ENCODE data around the gene IFT74. TPM values are rescaled to one million over a fixed set of nuclear protein-coding genes. Genes with fewer than 3 reads are reported as not detected.

Gene IFT74
- total RNA-seq, 4 donors from 2014 or later, result 17.0 to 24.0 (median 22.2) TPM

DNA sequence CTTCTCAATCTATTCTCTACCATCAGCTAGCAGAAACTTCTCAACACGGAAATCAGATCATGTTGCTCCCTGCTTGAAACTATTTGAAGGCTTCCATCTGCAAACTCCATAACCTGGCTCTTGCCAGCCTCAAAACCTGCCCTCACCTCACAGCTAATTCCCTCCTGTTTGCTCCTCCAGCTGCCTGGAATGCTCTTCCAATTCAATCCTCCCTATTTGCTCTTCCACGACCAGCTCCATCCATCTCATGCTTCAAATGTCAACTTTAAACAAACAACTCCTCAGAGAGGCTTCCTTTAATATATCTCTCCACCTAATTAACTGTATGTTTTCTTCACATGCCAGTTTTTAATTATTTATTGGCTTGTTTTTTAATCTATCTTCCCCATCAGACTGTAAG, 10.6 kb upstream of the IFT74 start:
- H3K4me1 ChIP-seq, result peaks cover 0 to 51% (median 16%) of the 10 kb centered on the region in 4 donors
- DNase-seq (ENCODE audit: low spot score in 2 of 2), result no peak
- H3K9me3 ChIP-seq, result no peaks in the 10 kb centered on the region
- no peaks in the 10 kb centered on the region for H3K36me3 ChIP-seq
- H3K27ac ChIP-seq, result peak overlapping the region in 1 of 4 donors; percentile 98
- WGBS, 2 donors, result 27 to 28% methylated on average over 2 of the region's 2 CpGs
- H3K4me3 ChIP-seq, result peak overlapping the region in 2 of 4 donors; percentile 91 to 98
- no peaks in the 10 kb centered on the region for H3K27me3 ChIP-seq
- TF ChIP-seq EP300 (IDR thresholded peaks at IDR 0.05) (no peak), POLR2A (IDR thresholded peaks at IDR 0.05) (no peak)
- TF ChIP-seq, protein P1, sequence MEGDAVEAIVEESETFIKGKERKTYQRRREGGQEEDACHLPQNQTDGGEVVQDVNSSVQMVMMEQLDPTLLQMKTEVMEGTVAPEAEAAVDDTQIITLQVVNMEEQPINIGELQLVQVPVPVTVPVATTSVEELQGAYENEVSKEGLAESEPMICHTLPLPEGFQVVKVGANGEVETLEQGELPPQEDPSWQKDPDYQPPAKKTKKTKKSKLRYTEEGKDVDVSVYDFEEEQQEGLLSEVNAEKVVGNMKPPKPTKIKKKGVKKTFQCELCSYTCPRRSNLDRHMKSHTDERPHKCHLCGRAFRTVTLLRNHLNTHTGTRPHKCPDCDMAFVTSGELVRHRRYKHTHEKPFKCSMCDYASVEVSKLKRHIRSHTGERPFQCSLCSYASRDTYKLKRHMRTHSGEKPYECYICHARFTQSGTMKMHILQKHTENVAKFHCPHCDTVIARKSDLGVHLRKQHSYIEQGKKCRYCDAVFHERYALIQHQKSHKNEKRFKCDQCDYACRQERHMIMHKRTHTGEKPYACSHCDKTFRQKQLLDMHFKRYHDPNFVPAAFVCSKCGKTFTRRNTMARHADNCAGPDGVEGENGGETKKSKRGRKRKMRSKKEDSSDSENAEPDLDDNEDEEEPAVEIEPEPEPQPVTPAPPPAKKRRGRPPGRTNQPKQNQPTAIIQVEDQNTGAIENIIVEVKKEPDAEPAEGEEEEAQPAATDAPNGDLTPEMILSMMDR (IDR thresholded peaks at IDR 0.05), result no peak

DNA sequence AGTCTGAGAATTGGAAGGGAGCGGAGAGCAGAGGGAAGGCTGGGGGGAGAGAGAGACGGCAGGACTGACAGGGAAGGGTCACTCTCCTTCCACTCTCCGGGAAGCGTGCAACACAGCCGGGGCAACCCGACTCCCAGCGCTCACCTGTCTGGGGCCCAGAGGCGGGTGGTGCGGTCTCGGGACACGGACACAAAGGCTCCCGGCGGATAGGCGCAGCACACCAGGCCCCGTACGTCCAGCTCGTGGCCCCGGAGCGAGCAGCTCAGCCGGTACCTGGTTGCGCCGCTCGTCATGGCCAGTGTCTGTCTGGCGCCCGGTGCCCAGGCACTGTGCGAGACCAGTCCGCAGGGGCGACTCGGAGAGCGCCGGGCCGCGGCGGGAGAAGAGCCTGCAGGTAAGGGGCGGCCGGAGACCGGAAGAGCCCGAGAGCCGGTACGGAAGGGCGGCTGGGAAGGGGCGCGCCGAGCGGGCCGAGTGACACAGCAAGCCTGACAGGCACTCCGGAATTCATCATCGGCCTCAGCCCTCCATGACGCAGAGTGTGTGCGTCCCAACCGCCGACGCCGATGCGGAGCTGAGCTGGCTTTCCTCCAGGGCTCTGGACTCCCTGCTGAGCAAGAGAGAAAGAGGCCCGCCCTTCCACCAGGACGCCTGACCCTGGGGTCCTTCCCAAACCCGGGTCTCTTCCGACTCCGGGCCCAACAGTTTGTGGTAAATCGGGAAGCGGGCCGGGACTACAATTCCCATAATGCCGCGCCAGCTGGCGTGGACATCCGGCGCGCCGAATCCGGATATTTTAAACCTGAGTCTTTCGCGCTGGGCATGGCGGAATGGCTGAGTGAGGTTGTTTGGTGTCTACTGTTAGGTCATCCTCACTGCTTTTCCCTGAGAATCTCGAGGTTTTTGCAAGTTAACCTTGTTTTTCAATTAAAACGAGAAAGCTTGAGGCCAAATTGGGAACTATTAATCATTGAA, 9.2 kb upstream of the IFT74 start, which contains the start of gene PLAA:
PLAA (minus strand) TSS at position 490 of the 975 bp plus-strand sequence; CDS start at position 293, 197 bp downstream.
- Histone ChIP-seq H3K4me1 (peaks cover 0 to 48% (median 16%) of the 10 kb centered on the region in 4 donors), H3K4me3 (peak within 1 kb of the TSS; percentile 91 to 99 (median 96)), H3K36me3 (no peaks in the 10 kb centered on the region), H3K9me3 (no peaks in the 10 kb centered on the region), H3K27me3 (no peaks in the 10 kb centered on the region), H3K27ac (peak within 1 kb of the TSS; percentile 97 to 98 (median 98))
- DNase-seq (ENCODE audit: low spot score in 2 of 2), result peak; percentile 76 to 87
- WGBS, 2 donors, result 0% methylated on average over 35 to 76 of the region's 76 CpGs
- peak in 1 of 2 donors; percentile 36 for TF ChIP-seq POLR2A (IDR thresholded peaks at IDR 0.05)
- TF ChIP-seq, protein P1 (IDR thresholded peaks at IDR 0.05), result peak in 1 of 5 experiments; percentile 37
- TF ChIP-seq EP300 (IDR thresholded peaks at IDR 0.05), result peak; percentile 88 to 91

DNA sequence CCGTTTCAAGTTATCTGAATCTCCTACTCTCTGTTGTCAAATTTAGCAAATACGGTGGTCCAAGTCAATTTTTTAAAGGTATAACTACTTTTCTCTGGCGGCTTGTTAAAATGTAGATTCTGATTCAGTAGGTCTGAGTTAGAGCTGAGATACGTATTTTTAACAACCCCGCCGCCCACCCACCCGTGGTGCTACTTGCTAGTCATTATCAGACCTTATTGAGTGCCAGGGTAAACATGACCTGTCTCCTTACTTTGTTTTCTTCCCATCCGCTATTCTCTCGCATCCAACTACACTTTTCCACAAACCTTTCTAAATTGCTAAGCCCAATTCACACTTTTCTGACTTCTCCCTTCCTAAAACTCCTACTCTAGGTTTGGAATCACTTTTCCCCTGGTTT, 8.5 kb upstream of the IFT74 start:
- peak overlapping the region; percentile 97 to 98 (median 98) for H3K27ac ChIP-seq
- no peak for DNase-seq (ENCODE audit: low spot score in 2 of 2)
- no peaks in the 10 kb centered on the region for H3K36me3 ChIP-seq
- no peaks in the 10 kb centered on the region for H3K27me3 ChIP-seq
- peak overlapping the region; percentile 91 to 99 (median 96) for H3K4me3 ChIP-seq
- 1% methylated on average over 9 of the region's 9 CpGs for WGBS, 2 donors
- TF ChIP-seq, protein P1 (IDR thresholded peaks at IDR 0.05), result no peak
- H3K9me3 ChIP-seq, result no peaks in the 10 kb centered on the region
- peaks cover 0 to 42% (median 16%) of the 10 kb centered on the region in 4 donors for H3K4me1 ChIP-seq

DNA sequence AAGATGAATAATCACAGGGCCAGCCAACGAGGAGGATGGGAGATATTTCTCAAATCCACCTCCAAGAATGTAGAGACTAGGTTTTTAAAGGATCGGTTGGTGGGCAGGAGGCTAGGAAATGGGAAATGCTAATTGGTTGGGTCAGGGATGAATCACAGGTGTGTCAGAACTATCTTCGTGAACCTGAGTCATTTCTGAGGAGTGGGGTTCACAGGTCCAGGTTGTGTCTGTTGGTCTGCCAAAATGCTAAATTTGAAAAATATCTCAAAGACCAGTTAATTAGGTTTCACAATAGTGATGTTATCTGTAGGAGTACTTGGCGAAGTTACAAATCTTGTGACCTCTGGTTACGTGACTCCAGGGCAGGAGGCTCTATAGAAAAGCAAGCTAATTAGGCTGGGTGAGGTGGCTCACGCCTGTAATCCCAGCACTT, 6.6 kb upstream of the IFT74 start:
- Histone ChIP-seq H3K4me1 (peaks cover 0 to 25% (median 16%) of the 10 kb centered on the region in 4 donors), H3K4me3 (no peak overlapping the region), H3K9me3 (no peaks in the 10 kb centered on the region), H3K27me3 (no peaks in the 10 kb centered on the region), H3K27ac (no peak overlapping the region), H3K36me3 (no peaks in the 10 kb centered on the region)
- TF ChIP-seq POLR2A (IDR thresholded peaks at IDR 0.05), result no peak
- TF ChIP-seq, protein P1 (IDR thresholded peaks at IDR 0.05), result no peak
- no peak for TF ChIP-seq EP300 (IDR thresholded peaks at IDR 0.05)
- DNase-seq (ENCODE audit: low spot score in 2 of 2), result no peak
- 73 to 75% methylated on average over 6 of the region's 6 CpGs for WGBS, 2 donors

DNA sequence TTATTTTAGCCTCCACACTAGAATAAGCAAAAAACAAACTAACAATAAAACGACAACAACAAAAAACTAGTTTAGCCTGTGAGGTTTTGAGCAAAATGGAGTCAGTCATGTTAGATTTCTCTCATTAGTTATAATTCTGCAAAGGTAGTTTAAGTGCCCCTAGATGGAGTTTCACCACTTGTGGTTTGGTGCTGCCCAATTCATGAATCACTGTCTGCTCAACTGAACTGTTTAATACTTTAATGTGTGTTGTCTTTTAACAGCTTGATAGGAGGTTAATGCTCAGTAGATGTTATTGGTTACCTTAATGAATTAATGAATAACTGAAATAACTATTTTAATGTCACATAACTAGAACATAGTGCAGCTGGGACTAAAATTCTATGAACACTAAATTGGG, 5.7 kb upstream of the IFT74 start:
- H3K4me1 ChIP-seq, result peaks cover 0 to 24% (median 12%) of the 10 kb centered on the region in 4 donors
- H3K36me3 ChIP-seq, result no peaks in the 10 kb centered on the region
- no peak overlapping the region for H3K4me3 ChIP-seq
- WGBS, 2 donors, result 72 to 89% methylated on average over 1 of the region's 1 CpG
- H3K27me3 ChIP-seq, result no peaks in the 10 kb centered on the region
- TF ChIP-seq POLR2A (IDR thresholded peaks at IDR 0.05) (no peak), EP300 (IDR thresholded peaks at IDR 0.05) (no peak)
- TF ChIP-seq, protein P1 (IDR thresholded peaks at IDR 0.05), result no peak
- no peak for DNase-seq (ENCODE audit: low spot score in 2 of 2)
- no peak overlapping the region for H3K27ac ChIP-seq
- no peaks in the 10 kb centered on the region for H3K9me3 ChIP-seq

Data from tibial nerve (tissue), 4 donors.